CD8-positive, alpha-beta memory T cell (primary cell): ENCODE results near the gene OSBPL10. TPM values are rescaled to one million over a fixed set of nuclear protein-coding genes. Genes with fewer than 3 reads are reported as not detected.

Experiments used
- CTCF ChIA-PET: fragments of 350-600 bp; sonication (Branson Sonifier 250); formaldehyde crosslinking; loops from one replicate; lab custom pipeline; 2021; ENCODE audit warnings: antibody characterized with exemption; lab: Charles Lee
- POLR2A ChIA-PET: fragments of 350-600 bp; sonication (Branson Sonifier 250); formaldehyde crosslinking; loops from one replicate; lab custom pipeline; 2021; ENCODE audit warnings: antibody characterized with exemption; lab: Charles Lee
- DNase-seq, 5 donors: peaks; one replicate each; pipeline versions ENCODE4 v3.0.0 to v3.0.0-alpha.2; 2020 to 2022; ENCODE audit warnings: mixed read lengths in 1 of 5
- H3K27ac ChIP-seq: one replicate; pipeline ENCODE4 v1.7.0; 2013; ENCODE audit warnings: low read depth, mild to moderate bottlenecking, low read length, moderate library complexity
- H3K27me3 ChIP-seq: 2 replicates; pipeline ENCODE4 v1.7.0; 2013; ENCODE audit warnings: low read length, mild to moderate bottlenecking; ENCODE audit not compliant: insufficient read depth, poor library complexity, severe bottlenecking
- H3K36me3 ChIP-seq: 2 replicates; pipeline ENCODE4 v1.7.0; 2013; ENCODE audit warnings: mild to moderate bottlenecking, low read length, moderate library complexity; ENCODE audit not compliant: insufficient read depth
- H3K4me1 ChIP-seq: 2 replicates; pipeline ENCODE4 v1.7.0; 2013; ENCODE audit warnings: mild to moderate bottlenecking, low read length, moderate library complexity; ENCODE audit not compliant: insufficient read depth
- H3K4me3 ChIP-seq: 2 replicates; pipeline ENCODE4 v1.7.0; 2013; ENCODE audit warnings: mild to moderate bottlenecking, low read length
- H3K9me3 ChIP-seq: 2 replicates; pipeline ENCODE4 v1.7.0; 2013; ENCODE audit warnings: mild to moderate bottlenecking, low read length
- H3K27ac Mint-ChIP-seq, 8 donors: one replicate each; pipeline ENCODE4 v1.8.0; 2020 to 2021; ENCODE audit warnings: mixed read lengths in 8 of 8, mild to moderate bottlenecking in 6 of 8, inconsistent platforms in 3 of 8, moderate library complexity in 3 of 8
- H3K27me3 Mint-ChIP-seq, 2 donors: one replicate each; pipeline ENCODE4 v1.8.0; 2020 to 2021; ENCODE audit warnings: mixed read lengths in 2 of 2, mild to moderate bottlenecking in 1 of 2, moderate library complexity in 1 of 2
- H3K36me3 Mint-ChIP-seq, 3 donors: one replicate each; pipeline ENCODE4 v1.8.0; 2020 to 2021; ENCODE audit warnings: mixed read lengths in 3 of 3, inconsistent platforms in 1 of 3, mild to moderate bottlenecking in 1 of 3
- H3K4me1 Mint-ChIP-seq, 3 donors: one replicate each; pipeline ENCODE4 v1.8.0; 2020 to 2021; ENCODE audit warnings: mixed read lengths in 3 of 3, inconsistent platforms in 1 of 3, mild to moderate bottlenecking in 1 of 3
- H3K4me3 Mint-ChIP-seq, 7 donors: one replicate each; pipeline ENCODE4 v1.8.0; 2020 to 2021; ENCODE audit warnings: mixed read lengths in 7 of 7, mild to moderate bottlenecking in 6 of 7, moderate library complexity in 4 of 7, inconsistent platforms in 2 of 7
- H3K9me3 Mint-ChIP-seq, 5 donors: one replicate each; pipeline ENCODE4 v1.8.0; 2020 to 2022; ENCODE audit warnings: mixed read lengths in 5 of 5, mild to moderate bottlenecking in 3 of 5, moderate library complexity in 2 of 5, inconsistent platforms in 1 of 5
- polyA plus RNA-seq: library from polyadenylated mRNA; unstranded; fragments of 300-500 nt; fragmentation: Illumina TruSeq; gene quantifications from one replicate; pipeline ENCODE4 v1.2.3, GENCODE V29; 2021
- total RNA-seq, 2 experiments: library from RNA; stranded (reverse); gene quantifications; one replicate each; pipeline ENCODE4 v1.2.3, GENCODE V29; 2021

Gene OSBPL10
- total and polyA plus RNA-seq, 3 experiments from 2014 or later, result 0.12 to 3.0 (median 2.6) TPM

- H3K27ac Mint-ChIP-seq, result no peak overlapping the region
These were observed 220.4 kb downstream of the OSBPL10 start for GRCh38 chr3:31760654-31761053.

GRCh38 chr3:31758322-31758965, 222.6 kb downstream of the OSBPL10 start:
- no peak for DNase-seq
- no peak overlapping the region for H3K27ac Mint-ChIP-seq
- peaks cover 0 to 2% (median 0%) of the 10 kb centered on the region in 3 donors for H3K36me3 Mint-ChIP-seq
- Histone ChIP-seq H3K9me3 (no peaks in the 10 kb centered on the region), H3K27ac (no peak overlapping the region), H3K4me3 (no peak overlapping the region), H3K4me1 (no peaks in the 10 kb centered on the region), H3K36me3 (no peaks in the 10 kb centered on the region), H3K27me3 (no peaks in the 10 kb centered on the region)
- ChIA-PET CTCF (no interaction called here), POLR2A (no interaction called here)
- H3K4me3 Mint-ChIP-seq, result no peak overlapping the region
- H3K9me3 Mint-ChIP-seq, result no peaks in the 10 kb centered on the region
- H3K4me1 Mint-ChIP-seq, result peaks cover 9 to 33% (median 27%) of the 10 kb centered on the region in 3 donors
- H3K27me3 Mint-ChIP-seq, result peaks cover 0 to 10% of the 10 kb centered on the region in 2 donors

More at GRCh38 chr3:31760654-31761053, 220.4 kb downstream of the OSBPL10 start:
- Mint-ChIP-seq H3K9me3 (no peaks in the 10 kb centered on the region), H3K4me1 (peaks cover 8 to 17% (median 14%) of the 10 kb centered on the region in 3 donors), H3K27me3 (peaks cover 0 to 8% of the 10 kb centered on the region in 2 donors), H3K4me3 (no peak overlapping the region), H3K36me3 (peaks cover 0 to 2% (median 0%) of the 10 kb centered on the region in 3 donors)
- Histone ChIP-seq H3K9me3 (no peaks in the 10 kb centered on the region), H3K27ac (no peak overlapping the region), H3K4me1 (no peaks in the 10 kb centered on the region), H3K36me3 (no peaks in the 10 kb centered on the region), H3K4me3 (no peak overlapping the region), H3K27me3 (no peaks in the 10 kb centered on the region)
- POLR2A ChIA-PET, result no interaction called here
- no peak for DNase-seq
- CTCF ChIA-PET, result no interaction called here

GRCh38 chr3:31755926-31756658, 225.0 kb downstream of the OSBPL10 start:
- Histone ChIP-seq H3K4me3 (no peak overlapping the region), H3K27me3 (no peaks in the 10 kb centered on the region), H3K27ac (no peak overlapping the region), H3K4me1 (no peaks in the 10 kb centered on the region), H3K9me3 (no peaks in the 10 kb centered on the region), H3K36me3 (no peaks in the 10 kb centered on the region)
- ChIA-PET POLR2A (no interaction called here), CTCF (no interaction called here)
- Mint-ChIP-seq H3K4me3 (peak overlapping the region in 1 of 7 donors; percentile 22), H3K36me3 (peaks cover 0 to 2% (median 0%) of the 10 kb centered on the region in 3 donors), H3K27me3 (peaks cover 0 to 10% of the 10 kb centered on the region in 2 donors), H3K4me1 (peaks cover 7 to 25% (median 20%) of the 10 kb centered on the region in 3 donors), H3K9me3 (no peaks in the 10 kb centered on the region), H3K27ac (peak overlapping the region in 3 of 8 donors; percentile 10 to 75 (median 13))
- DNase-seq, result no peak

- H3K4me1 Mint-ChIP-seq, result peaks cover 7 to 25% (median 20%) of the 10 kb centered on the region in 3 donors
- H3K27ac ChIP-seq, result no peak overlapping the region
- POLR2A ChIA-PET, result no interaction called here
- no peak overlapping the region for H3K27ac Mint-ChIP-seq
- peaks cover 0 to 7% of the 10 kb centered on the region in 2 donors for H3K27me3 Mint-ChIP-seq
- no peak for DNase-seq
- H3K4me3 ChIP-seq, result no peak overlapping the region
- no peaks in the 10 kb centered on the region for H3K36me3 Mint-ChIP-seq
- CTCF ChIA-PET, result no interaction called here
- no peaks in the 10 kb centered on the region for H3K9me3 ChIP-seq
- no peaks in the 10 kb centered on the region for H3K36me3 ChIP-seq
- H3K9me3 Mint-ChIP-seq, result no peaks in the 10 kb centered on the region
- H3K4me3 Mint-ChIP-seq, result no peak overlapping the region
- H3K27me3 ChIP-seq, result no peaks in the 10 kb centered on the region
- H3K4me1 ChIP-seq, result no peaks in the 10 kb centered on the region
These were observed 226.3 kb downstream of the OSBPL10 start for GRCh38 chr3:31754575-31755278.

GRCh38 chr3:31753050-31753425, 228.0 kb downstream of the OSBPL10 start:
- CTCF ChIA-PET, result no interaction called here
- Mint-ChIP-seq H3K27me3 (peaks cover 0 to 5% of the 10 kb centered on the region in 2 donors), H3K4me3 (no peak overlapping the region), H3K4me1 (peaks cover 7 to 25% (median 20%) of the 10 kb centered on the region in 3 donors), H3K9me3 (no peaks in the 10 kb centered on the region), H3K36me3 (no peaks in the 10 kb centered on the region), H3K27ac (no peak overlapping the region)
- Histone ChIP-seq H3K36me3 (no peaks in the 10 kb centered on the region), H3K4me1 (no peaks in the 10 kb centered on the region), H3K27me3 (no peaks in the 10 kb centered on the region), H3K27ac (no peak overlapping the region), H3K4me3 (no peak overlapping the region), H3K9me3 (no peaks in the 10 kb centered on the region)
- no peak for DNase-seq
- POLR2A ChIA-PET, result no interaction called here

- H3K4me3 Mint-ChIP-seq, result no peak overlapping the region
These were observed 228.6 kb downstream of the OSBPL10 start for GRCh38 chr3:31752305-31753049.

GRCh38 chr3:31750341-31750740, 230.7 kb downstream of the OSBPL10 start:
- no peaks in the 10 kb centered on the region for H3K27me3 ChIP-seq
- H3K9me3 ChIP-seq, result no peaks in the 10 kb centered on the region
- H3K4me3 ChIP-seq, result no peak overlapping the region
- DNase-seq, result no peak
- no peaks in the 10 kb centered on the region for H3K36me3 Mint-ChIP-seq
- peaks cover 0 to 13% (median 10%) of the 10 kb centered on the region in 3 donors for H3K4me1 Mint-ChIP-seq
- H3K36me3 ChIP-seq, result no peaks in the 10 kb centered on the region
- no peak overlapping the region for H3K27ac Mint-ChIP-seq
- H3K27ac ChIP-seq, result no peak overlapping the region
- ChIA-PET POLR2A (no interaction called here), CTCF (no interaction called here)
- H3K4me3 Mint-ChIP-seq, result no peak overlapping the region
- no peaks in the 10 kb centered on the region for H3K9me3 Mint-ChIP-seq
- H3K27me3 Mint-ChIP-seq, result peaks cover 0 to 2% of the 10 kb centered on the region in 2 donors
- no peaks in the 10 kb centered on the region for H3K4me1 ChIP-seq

More at GRCh38 chr3:31752305-31753049, 228.6 kb downstream of the OSBPL10 start:
- H3K27ac ChIP-seq, result no peak overlapping the region
- H3K9me3 ChIP-seq, result no peaks in the 10 kb centered on the region
- H3K27ac Mint-ChIP-seq, result no peak overlapping the region
- no peaks in the 10 kb centered on the region for H3K27me3 ChIP-seq
- DNase-seq, result no peak
- peaks cover 0 to 5% of the 10 kb centered on the region in 2 donors for H3K27me3 Mint-ChIP-seq
- H3K4me1 ChIP-seq, result no peaks in the 10 kb centered on the region
- no peak overlapping the region for H3K4me3 ChIP-seq
- H3K36me3 ChIP-seq, result no peaks in the 10 kb centered on the region
- peaks cover 7 to 25% (median 20%) of the 10 kb centered on the region in 3 donors for H3K4me1 Mint-ChIP-seq
- H3K9me3 Mint-ChIP-seq, result no peaks in the 10 kb centered on the region
- POLR2A ChIA-PET, result no interaction called here
- CTCF ChIA-PET, result no interaction called here
- H3K36me3 Mint-ChIP-seq, result no peaks in the 10 kb centered on the region
